Left renal pelvis (tissue), 4 donors: Measurements from ENCODE around the gene HENMT1. TPM values are rescaled to one million over a fixed set of nuclear protein-coding genes. Genes with fewer than 3 reads are reported as not detected.
A peak's percentile ranks its signal among the peaks of the same experiment; 100 is the strongest.
"Not testable (repeated sequence)": the region's sequence is repeated elsewhere in the genome, so short reads cannot be mapped to it uniquely, and the experiment has no call there.

ENCODE experiments used
- DNase-seq, 4 donors: peaks; one replicate each; pipeline ENCODE4 v3.0.0-alpha.2; 2013; ENCODE audit warnings: low read depth in 4 of 4, low spot score in 3 of 4
- polyA plus RNA-seq, 4 donors: library from polyadenylated mRNA; unstranded; fragments of 120-200 nt; gene quantifications; one replicate each; pipeline ENCODE4 v1.2.1, GENCODE V29; 2013; ENCODE audit not compliant: insufficient read length in 4 of 4

The HENMT1 gene
- polyA plus RNA-seq, 4 donors = 11.2 to 19.5 (median 14.2) TPM

GRCh38 chr1:108678706-108679105 lies 17.8 kb upstream of the HENMT1 start:
- no peak for DNase-seq

- no peak for DNase-seq
Observed at GRCh38 chr1:108671143-108671542, 10.2 kb upstream of the HENMT1 start.

- no peak for DNase-seq
Observed at GRCh38 chr1:108670131-108670773, 9.4 kb upstream of the HENMT1 start.

GRCh38 chr1:108669679-108670078 lies 8.8 kb upstream of the HENMT1 start:
- no peak for DNase-seq

GRCh38 chr1:108668777-108669176 lies 7.9 kb upstream of the HENMT1 start:
- no peak for DNase-seq

- DNase-seq = not testable (repeated sequence)
Observed at GRCh38 chr1:108667422-108667821, 6.5 kb upstream of the HENMT1 start.

- no peak for DNase-seq
Observed at GRCh38 chr1:108665771-108666170, 4.9 kb upstream of the HENMT1 start.

- DNase-seq = no peak
Observed at GRCh38 chr1:108665067-108665466, 4.2 kb upstream of the HENMT1 start.

- no peak for DNase-seq
Observed at GRCh38 chr1:108664481-108664880, 3.6 kb upstream of the HENMT1 start.

GRCh38 chr1:108663074-108663473 lies 2.2 kb upstream of the HENMT1 start:
- DNase-seq = no peak

- no peak for DNase-seq
Observed at GRCh38 chr1:108657356-108658080, 3.4 kb downstream of the HENMT1 start.

- no peak for DNase-seq
Observed at GRCh38 chr1:108653431-108654105, 7.3 kb downstream of the HENMT1 start.

- peak in 1 of 4 donors; percentile 26 for DNase-seq
Observed at GRCh38 chr1:108646648-108647269, 14.1 kb downstream of the HENMT1 start.

- no peak for DNase-seq
Observed at GRCh38 chr1:108646265-108646647, 14.6 kb downstream of the HENMT1 start.

GRCh38 chr1:108645564-108646184 lies 15.2 kb downstream of the HENMT1 start:
- no peak for DNase-seq

GRCh38 chr1:108644984-108645383 lies 15.9 kb downstream of the HENMT1 start:
- DNase-seq = no peak

- DNase-seq = peak in 2 of 4 donors; percentile 33 to 47
Observed at GRCh38 chr1:108643492-108644335, 17.2 kb downstream of the HENMT1 start.

- DNase-seq = not testable (repeated sequence)
Observed at GRCh38 chr1:108640863-108641262, 20.0 kb downstream of the HENMT1 start.

GRCh38 chr1:108639899-108640560 lies 20.9 kb downstream of the HENMT1 start:
- DNase-seq = no peak
